ENCODE results near the gene CYP1A2. TPM values are rescaled to one million over a fixed set of nuclear protein-coding genes. Genes with fewer than 3 reads are reported as not detected.

The CYP1A2 gene
- total and polyA plus RNA-seq, 2 of the 13 experiments (the other 11 are each of a cell fraction or from before 2014, with no cell fraction given): 0.07 TPM; not detected in 1

DNA sequence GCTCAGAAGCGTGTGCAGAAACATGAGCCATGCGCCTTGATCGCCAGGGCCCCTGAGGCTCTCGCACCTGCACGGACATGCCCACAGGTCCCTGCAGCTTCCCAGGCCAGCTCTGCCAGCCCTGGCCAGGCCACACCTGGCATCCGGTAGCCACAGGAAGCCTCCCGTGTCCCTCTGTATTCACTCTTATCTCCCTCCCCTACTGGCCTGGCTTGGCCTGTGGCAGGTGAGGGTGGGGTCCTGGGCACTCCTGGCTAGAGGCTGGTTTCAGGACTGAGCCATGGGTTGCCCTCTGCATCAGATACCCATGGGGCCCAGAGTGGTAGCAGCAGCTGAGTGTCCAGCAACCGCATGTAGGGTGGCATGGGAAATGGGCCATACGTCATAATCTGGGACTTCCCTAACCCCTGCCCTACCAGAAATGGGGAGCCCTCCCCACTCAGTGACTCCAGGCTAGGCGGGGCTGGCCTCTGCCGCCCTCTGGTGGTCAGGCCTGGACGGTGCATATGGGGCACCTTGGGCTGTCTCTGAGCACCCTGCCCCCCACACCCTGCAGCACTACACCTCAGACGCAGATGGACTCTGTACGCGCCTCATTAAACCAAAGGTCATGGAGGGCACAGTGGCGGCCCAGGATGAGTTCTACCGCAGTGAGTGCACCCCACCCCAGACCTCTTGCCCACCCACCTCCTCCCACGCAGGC is 51.4 kb downstream of the CYP1A2 start (continued):
- TF ChIP-seq ZNF124 (CRISPR knock-in tag; IDR thresholded peaks at IDR 0.05) (no peak), ZBTB8A (CRISPR knock-in tag; IDR thresholded peaks at IDR 0.05; ENCODE audit: borderline replicate concordance, low read depth) (no peak), ZNF17 (CRISPR knock-in tag; IDR thresholded peaks at IDR 0.05) (no peak), MAF1 (CRISPR knock-in tag; IDR thresholded peaks at IDR 0.05; ENCODE audit: borderline replicate concordance) (no peak), POGZ (CRISPR knock-in tag; IDR thresholded peaks at IDR 0.05) (no peak), SNAPC2 (CRISPR knock-in tag; IDR thresholded peaks at IDR 0.05) (no peak), ZNF747 (CRISPR knock-in tag; IDR thresholded peaks at IDR 0.05; ENCODE audit: borderline replicate concordance) (no peak), KAT8 (CRISPR knock-in tag; IDR thresholded peaks at IDR 0.05) (no peak), GABPA (IDR thresholded peaks at IDR 0.05; ENCODE audit: low read depth, low read length) (no peak), GABPA (CRISPR knock-in tag; IDR thresholded peaks at IDR 0.05; ENCODE audit: low read depth) (no peak), ARNT (IDR thresholded peaks at IDR 0.05) (no peak), ELF1 (CRISPR knock-in tag; IDR thresholded peaks at IDR 0.05) (no peak), TEAD3 (CRISPR knock-in tag; optimal IDR thresholded peaks at IDR 0.05; ENCODE audit: borderline replicate concordance) (peak; percentile 20), PHF21A (CRISPR knock-in tag; IDR thresholded peaks at IDR 0.05) (no peak), PRPF4 (IDR thresholded peaks at IDR 0.05; ENCODE audit: low read depth, low read length, poor library complexity, severe bottlenecking) (no peak), TGIF2 (CRISPR knock-in tag; IDR thresholded peaks at IDR 0.05) (no peak), SALL2 (CRISPR knock-in tag; IDR thresholded peaks at IDR 0.05) (no peak; the same call in 1 of the 2 replicates), NFIC (IDR thresholded peaks at IDR 0.05; ENCODE audit: low read length) (no peak), TRIM24 (CRISPR knock-in tag; IDR thresholded peaks at IDR 0.05) (no peak), RBFOX2 (IDR thresholded peaks at IDR 0.05; ENCODE audit: low read depth, low read length) (no peak), AGO2 (optimal IDR thresholded peaks at IDR 0.05; ENCODE audit: low read depth, low read length) (no peak)
- TF ChIP-seq, protein P1, sequence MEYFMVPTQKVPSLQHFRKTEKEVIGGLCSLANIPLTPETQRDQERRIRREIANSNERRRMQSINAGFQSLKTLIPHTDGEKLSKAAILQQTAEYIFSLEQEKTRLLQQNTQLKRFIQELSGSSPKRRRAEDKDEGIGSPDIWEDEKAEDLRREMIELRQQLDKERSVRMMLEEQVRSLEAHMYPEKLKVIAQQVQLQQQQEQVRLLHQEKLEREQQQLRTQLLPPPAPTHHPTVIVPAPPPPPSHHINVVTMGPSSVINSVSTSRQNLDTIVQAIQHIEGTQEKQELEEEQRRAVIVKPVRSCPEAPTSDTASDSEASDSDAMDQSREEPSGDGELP (IDR thresholded peaks at IDR 0.05; ENCODE audit: borderline replicate concordance, low read depth): no peak
- TF ChIP-seq, protein P2, sequence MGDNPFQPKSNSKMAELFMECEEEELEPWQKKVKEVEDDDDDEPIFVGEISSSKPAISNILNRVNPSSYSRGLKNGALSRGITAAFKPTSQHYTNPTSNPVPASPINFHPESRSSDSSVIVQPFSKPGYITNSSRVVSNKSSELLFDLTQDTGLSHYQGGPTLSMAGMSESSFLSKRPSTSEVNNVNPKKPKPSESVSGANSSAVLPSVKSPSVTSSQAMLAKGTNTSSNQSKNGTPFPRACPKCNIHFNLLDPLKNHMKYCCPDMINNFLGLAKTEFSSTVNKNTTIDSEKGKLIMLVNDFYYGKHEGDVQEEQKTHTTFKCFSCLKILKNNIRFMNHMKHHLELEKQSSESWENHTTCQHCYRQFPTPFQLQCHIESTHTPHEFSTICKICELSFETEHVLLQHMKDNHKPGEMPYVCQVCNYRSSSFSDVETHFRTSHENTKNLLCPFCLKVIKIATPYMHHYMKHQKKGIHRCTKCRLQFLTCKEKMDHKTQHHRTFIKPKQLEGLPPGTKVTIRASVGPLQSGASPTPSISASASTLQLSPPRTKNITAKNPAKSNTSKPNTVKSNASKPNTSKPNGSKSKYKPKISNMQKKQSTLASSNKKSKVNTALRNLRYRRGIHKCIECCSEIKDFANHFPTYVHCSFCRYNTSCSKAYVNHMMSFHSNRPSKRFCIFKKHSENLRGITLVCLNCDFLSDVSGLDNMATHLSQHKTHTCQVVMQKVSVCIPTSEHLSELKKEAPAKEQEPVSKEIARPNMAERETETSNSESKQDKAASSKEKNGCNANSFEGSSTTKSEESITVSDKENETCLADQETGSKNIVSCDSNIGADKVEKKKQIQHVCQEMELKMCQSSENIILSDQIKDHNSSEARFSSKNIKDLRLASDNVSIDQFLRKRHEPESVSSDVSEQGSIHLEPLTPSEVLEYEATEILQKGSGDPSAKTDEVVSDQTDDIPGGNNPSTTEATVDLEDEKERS (CRISPR knock-in tag; IDR thresholded peaks at IDR 0.05): no peak
- TF ChIP-seq, protein P3, sequence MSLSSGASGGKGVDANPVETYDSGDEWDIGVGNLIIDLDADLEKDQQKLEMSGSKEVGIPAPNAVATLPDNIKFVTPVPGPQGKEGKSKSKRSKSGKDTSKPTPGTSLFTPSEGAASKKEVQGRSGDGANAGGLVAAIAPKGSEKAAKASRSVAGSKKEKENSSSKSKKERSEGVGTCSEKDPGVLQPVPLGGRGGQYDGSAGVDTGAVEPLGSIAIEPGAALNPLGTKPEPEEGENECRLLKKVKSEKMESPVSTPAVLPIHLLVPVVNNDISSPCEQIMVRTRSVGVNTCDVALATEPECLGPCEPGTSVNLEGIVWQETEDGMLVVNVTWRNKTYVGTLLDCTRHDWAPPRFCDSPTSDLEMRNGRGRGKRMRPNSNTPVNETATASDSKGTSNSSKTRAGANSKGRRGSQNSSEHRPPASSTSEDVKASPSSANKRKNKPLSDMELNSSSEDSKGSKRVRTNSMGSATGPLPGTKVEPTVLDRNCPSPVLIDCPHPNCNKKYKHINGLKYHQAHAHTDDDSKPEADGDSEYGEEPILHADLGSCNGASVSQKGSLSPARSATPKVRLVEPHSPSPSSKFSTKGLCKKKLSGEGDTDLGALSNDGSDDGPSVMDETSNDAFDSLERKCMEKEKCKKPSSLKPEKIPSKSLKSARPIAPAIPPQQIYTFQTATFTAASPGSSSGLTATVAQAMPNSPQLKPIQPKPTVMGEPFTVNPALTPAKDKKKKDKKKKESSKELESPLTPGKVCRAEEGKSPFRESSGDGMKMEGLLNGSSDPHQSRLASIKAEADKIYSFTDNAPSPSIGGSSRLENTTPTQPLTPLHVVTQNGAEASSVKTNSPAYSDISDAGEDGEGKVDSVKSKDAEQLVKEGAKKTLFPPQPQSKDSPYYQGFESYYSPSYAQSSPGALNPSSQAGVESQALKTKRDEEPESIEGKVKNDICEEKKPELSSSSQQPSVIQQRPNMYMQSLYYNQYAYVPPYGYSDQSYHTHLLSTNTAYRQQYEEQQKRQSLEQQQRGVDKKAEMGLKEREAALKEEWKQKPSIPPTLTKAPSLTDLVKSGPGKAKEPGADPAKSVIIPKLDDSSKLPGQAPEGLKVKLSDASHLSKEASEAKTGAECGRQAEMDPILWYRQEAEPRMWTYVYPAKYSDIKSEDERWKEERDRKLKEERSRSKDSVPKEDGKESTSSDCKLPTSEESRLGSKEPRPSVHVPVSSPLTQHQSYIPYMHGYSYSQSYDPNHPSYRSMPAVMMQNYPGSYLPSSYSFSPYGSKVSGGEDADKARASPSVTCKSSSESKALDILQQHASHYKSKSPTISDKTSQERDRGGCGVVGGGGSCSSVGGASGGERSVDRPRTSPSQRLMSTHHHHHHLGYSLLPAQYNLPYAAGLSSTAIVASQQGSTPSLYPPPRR (CRISPR knock-in tag; IDR thresholded peaks at IDR 0.05; ENCODE audit: borderline replicate concordance): no peak
